WTC11 (cell line): ENCODE measurements around the gene DCAF15. TPM values are rescaled to one million over a fixed set of nuclear protein-coding genes. Genes with fewer than 3 reads are reported as not detected.
"Not testable (repeated sequence)": the region's sequence is repeated elsewhere in the genome, so short reads cannot be mapped to it uniquely, and the experiment has no call there.

ENCODE experiments used
- ATAC-seq: fragments of 200-7000 bp; cut with Tn5 transposase; 2 replicates; pipeline ENCODE4 v1.10.0; 2021; ENCODE audit warnings: mild to moderate bottlenecking, moderate library complexity
- CTCF ChIA-PET: fragments of 300-600 bp; sonication (Branson Sonifier 250); formaldehyde crosslinking; loops from one replicate; lab custom pipeline; 2021; ENCODE audit warnings: antibody characterized with exemption; lab: Charles Lee
- POLR2A ChIA-PET: fragments of 350-600 bp; sonication (Branson Sonifier 250); formaldehyde crosslinking; loops from one replicate; lab custom pipeline; 2021; ENCODE audit warnings: antibody characterized with exemption; lab: Charles Lee
- DNase-seq: peaks from one replicate; pipeline ENCODE4 v3.0.0; 2021; ENCODE audit warnings: low spot score
- H3K27ac Mint-ChIP-seq: 2 replicates; pipeline ENCODE4 v1.8.0; 2021; ENCODE audit warnings: mixed read lengths
- H3K27me3 Mint-ChIP-seq: 2 replicates; pipeline ENCODE4 v1.8.0; 2021; ENCODE audit warnings: low read depth, mild to moderate bottlenecking, moderate library complexity, mixed read lengths
- H3K36me3 Mint-ChIP-seq: 2 replicates; pipeline ENCODE4 v1.8.0; 2021; ENCODE audit warnings: mixed read lengths
- H3K4me1 Mint-ChIP-seq: 2 replicates; pipeline ENCODE4 v1.8.0; 2022; ENCODE audit warnings: mixed read lengths
- H3K4me3 Mint-ChIP-seq: 2 replicates; pipeline ENCODE4 v1.8.0; 2021; ENCODE audit warnings: mild to moderate bottlenecking, moderate library complexity, mixed read lengths
- H3K9me3 Mint-ChIP-seq: 2 replicates; pipeline ENCODE4 v1.8.0; 2021; ENCODE audit warnings: mixed read lengths
- AFF4 ChIP-seq: sonication (generic); formaldehyde crosslinking; IDR thresholded peaks from 2 replicates; pipeline ENCODE4 v1.8.1; 2023; ENCODE audit warnings: mild to moderate bottlenecking, missing genetic modification reagents, borderline replicate concordance
- ATF3 ChIP-seq: sonication (generic); formaldehyde crosslinking; conservative IDR thresholded peaks from 2 replicates; pipeline ENCODE4 v1.8.1; 2022; ENCODE audit warnings: mild to moderate bottlenecking, missing genetic modification reagents
- ETV6 ChIP-seq: sonication (generic); formaldehyde crosslinking; IDR thresholded peaks from 2 replicates; pipeline ENCODE4 v1.8.1; 2022; ENCODE audit warnings: mild to moderate bottlenecking, missing genetic modification reagents
- FOXJ3 ChIP-seq: sonication (generic); formaldehyde crosslinking; IDR thresholded peaks from 2 replicates; pipeline ENCODE4 v1.9.0; 2021; ENCODE audit warnings: missing genetic modification reagents, mild to moderate bottlenecking, borderline replicate concordance
- GTF2I ChIP-seq: fragments of 250-450 bp; sonication (Bioruptor Pico); conservative IDR thresholded peaks from 2 replicates; pipeline ENCODE4 v1.4.0; 2021; ENCODE audit warnings: mild to moderate bottlenecking
- JUN ChIP-seq: sonication (generic); formaldehyde crosslinking; IDR thresholded peaks from 2 replicates; pipeline ENCODE4 v1.8.0; 2023; ENCODE audit warnings: mild to moderate bottlenecking, missing genetic modification reagents
- KAT7 ChIP-seq: sonication (generic); formaldehyde crosslinking; IDR thresholded peaks from 2 replicates; pipeline ENCODE4 v1.8.1; 2023; ENCODE audit warnings: missing genetic modification reagents, mild to moderate bottlenecking, borderline replicate concordance
- MYBL2 ChIP-seq: sonication (generic); formaldehyde crosslinking; IDR thresholded peaks from 2 replicates; pipeline ENCODE4 v1.8.1; 2023; ENCODE audit warnings: mild to moderate bottlenecking, moderate library complexity, missing genetic modification reagents
- NFE2L1 ChIP-seq: sonication (generic); formaldehyde crosslinking; IDR thresholded peaks from 2 replicates; pipeline ENCODE4 v1.8.1; 2023; ENCODE audit warnings: missing genetic modification reagents
- NR1H2 ChIP-seq: sonication (generic); formaldehyde crosslinking; IDR thresholded peaks from 2 replicates; pipeline ENCODE4 v1.9.0; 2021; ENCODE audit warnings: mild to moderate bottlenecking, moderate library complexity, missing genetic modification reagents
- NR3C1 ChIP-seq: sonication (generic); formaldehyde crosslinking; conservative IDR thresholded peaks from 2 replicates; pipeline ENCODE4 v1.8.1; 2023; ENCODE audit warnings: low read depth, mild to moderate bottlenecking, missing genetic modification reagents
- PREB ChIP-seq: sonication (generic); formaldehyde crosslinking; IDR thresholded peaks from 2 replicates; pipeline ENCODE4 v1.8.1; 2022; ENCODE audit warnings: mild to moderate bottlenecking, missing genetic modification reagents, moderate library complexity, borderline replicate concordance
- SMAD4 ChIP-seq: sonication (generic); formaldehyde crosslinking; IDR thresholded peaks from 2 replicates; pipeline ENCODE4 v1.8.0; 2022; ENCODE audit warnings: mild to moderate bottlenecking, missing genetic modification reagents
- SOX15 ChIP-seq: fragments of 250-450 bp; sonication (Bioruptor Pico); IDR thresholded peaks from 2 replicates; pipeline ENCODE4 v1.9.0; 2021; ENCODE audit warnings: mild to moderate bottlenecking
- TEAD1 ChIP-seq: sonication (generic); formaldehyde crosslinking; IDR thresholded peaks from 2 replicates; pipeline ENCODE4 v1.8.0; 2022; ENCODE audit warnings: mild to moderate bottlenecking, missing genetic modification reagents
- TEAD4 ChIP-seq: sonication (generic); formaldehyde crosslinking; IDR thresholded peaks from 2 replicates; pipeline ENCODE4 v1.8.0; 2022; ENCODE audit warnings: mild to moderate bottlenecking, missing genetic modification reagents
- ZBTB21 ChIP-seq: sonication (generic); formaldehyde crosslinking; IDR thresholded peaks from 2 replicates; pipeline ENCODE4 v1.8.1; 2023; ENCODE audit warnings: mild to moderate bottlenecking, missing genetic modification reagents, borderline replicate concordance
- ZNF138 ChIP-seq: sonication (generic); formaldehyde crosslinking; conservative IDR thresholded peaks from 2 replicates; pipeline ENCODE4 v1.8.1; 2022; ENCODE audit warnings: mild to moderate bottlenecking, moderate library complexity, missing genetic modification reagents
- ZNF232 ChIP-seq: sonication (generic); formaldehyde crosslinking; IDR thresholded peaks from 2 replicates; pipeline ENCODE4 v1.8.0; 2022; ENCODE audit warnings: mild to moderate bottlenecking, missing genetic modification reagents
- ZNF396 ChIP-seq: fragments of 250-450 bp; sonication (Bioruptor Pico); IDR thresholded peaks from 2 replicates; pipeline ENCODE4 v1.8.0; 2021; ENCODE audit warnings: mild to moderate bottlenecking, moderate library complexity, borderline replicate concordance
- ZNF416 ChIP-seq: fragments of 250-450 bp; sonication (Bioruptor Pico); IDR thresholded peaks from 2 replicates; pipeline ENCODE4 v1.9.0; 2021; ENCODE audit warnings: mild to moderate bottlenecking, inconsistent platforms
- ZNF671 ChIP-seq: fragments of 250-450 bp; sonication (Bioruptor Pico); IDR thresholded peaks from 2 replicates; pipeline ENCODE4 v1.8.0; 2021; ENCODE audit warnings: mild to moderate bottlenecking
- total RNA-seq: library from RNA; stranded (reverse); gene quantifications from 3 replicates; pipeline ENCODE4 v1.2.3, GENCODE V29; 2021
- TF ChIP-seq, protein P1 (sequence below): sonication (generic); formaldehyde crosslinking; conservative IDR thresholded peaks from 2 replicates; pipeline ENCODE4 v1.8.1; 2023; ENCODE audit warnings: mild to moderate bottlenecking, low read depth, missing genetic modification reagents, moderate library complexity
- TF ChIP-seq, protein P2 (sequence below): sonication (generic); formaldehyde crosslinking; IDR thresholded peaks from 2 replicates; pipeline ENCODE4 v1.8.0; 2022; ENCODE audit warnings: mild to moderate bottlenecking, missing genetic modification reagents

DCAF15 gene
- total RNA-seq, 1 experiment from 2014 or later = 82.9 TPM

DNA sequence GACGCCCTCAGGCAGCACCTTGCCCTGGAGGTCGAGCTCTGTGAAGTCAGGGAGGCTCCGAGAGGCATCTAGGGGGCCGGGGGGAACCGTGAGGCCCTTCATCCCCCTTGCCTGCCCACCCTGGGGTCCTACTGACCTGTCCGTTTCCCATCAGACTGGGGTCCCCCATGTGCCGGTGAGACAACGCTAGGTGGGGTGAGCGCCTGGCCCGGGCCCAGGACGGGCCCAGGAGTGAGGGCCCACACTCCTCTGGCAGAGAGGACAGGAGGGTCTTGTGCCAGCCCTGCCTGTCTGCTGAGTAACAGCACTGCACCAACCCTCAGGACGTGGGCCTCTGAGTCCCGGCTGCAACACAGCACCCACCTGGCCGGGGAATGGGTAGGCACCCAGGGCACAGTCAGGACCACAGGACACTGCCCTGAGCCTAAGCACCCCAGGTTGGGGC is 14.4 kb downstream of the DCAF15 start (continued):
- TF ChIP-seq NR3C1 (CRISPR knock-in tag) (no peak), PREB (CRISPR knock-in tag) (no peak), FOXJ3 (CRISPR knock-in tag) (no peak), NFE2L1 (CRISPR knock-in tag) (no peak), SOX15 (CRISPR knock-in tag) (no peak), SMAD4 (CRISPR knock-in tag) (no peak), JUN (CRISPR knock-in tag) (no peak), TEAD4 (CRISPR knock-in tag) (no peak), ATF3 (no peak)
- TF ChIP-seq, protein P1, sequence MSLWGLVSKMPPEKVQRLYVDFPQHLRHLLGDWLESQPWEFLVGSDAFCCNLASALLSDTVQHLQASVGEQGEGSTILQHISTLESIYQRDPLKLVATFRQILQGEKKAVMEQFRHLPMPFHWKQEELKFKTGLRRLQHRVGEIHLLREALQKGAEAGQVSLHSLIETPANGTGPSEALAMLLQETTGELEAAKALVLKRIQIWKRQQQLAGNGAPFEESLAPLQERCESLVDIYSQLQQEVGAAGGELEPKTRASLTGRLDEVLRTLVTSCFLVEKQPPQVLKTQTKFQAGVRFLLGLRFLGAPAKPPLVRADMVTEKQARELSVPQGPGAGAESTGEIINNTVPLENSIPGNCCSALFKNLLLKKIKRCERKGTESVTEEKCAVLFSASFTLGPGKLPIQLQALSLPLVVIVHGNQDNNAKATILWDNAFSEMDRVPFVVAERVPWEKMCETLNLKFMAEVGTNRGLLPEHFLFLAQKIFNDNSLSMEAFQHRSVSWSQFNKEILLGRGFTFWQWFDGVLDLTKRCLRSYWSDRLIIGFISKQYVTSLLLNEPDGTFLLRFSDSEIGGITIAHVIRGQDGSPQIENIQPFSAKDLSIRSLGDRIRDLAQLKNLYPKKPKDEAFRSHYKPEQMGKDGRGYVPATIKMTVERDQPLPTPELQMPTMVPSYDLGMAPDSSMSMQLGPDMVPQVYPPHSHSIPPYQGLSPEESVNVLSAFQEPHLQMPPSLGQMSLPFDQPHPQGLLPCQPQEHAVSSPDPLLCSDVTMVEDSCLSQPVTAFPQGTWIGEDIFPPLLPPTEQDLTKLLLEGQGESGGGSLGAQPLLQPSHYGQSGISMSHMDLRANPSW = no peak
- TF ChIP-seq, protein P2, sequence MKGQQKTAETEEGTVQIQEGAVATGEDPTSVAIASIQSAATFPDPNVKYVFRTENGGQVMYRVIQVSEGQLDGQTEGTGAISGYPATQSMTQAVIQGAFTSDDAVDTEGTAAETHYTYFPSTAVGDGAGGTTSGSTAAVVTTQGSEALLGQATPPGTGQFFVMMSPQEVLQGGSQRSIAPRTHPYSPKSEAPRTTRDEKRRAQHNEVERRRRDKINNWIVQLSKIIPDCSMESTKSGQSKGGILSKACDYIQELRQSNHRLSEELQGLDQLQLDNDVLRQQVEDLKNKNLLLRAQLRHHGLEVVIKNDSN = no peak

- POLR2A ChIA-PET, DNase-seq, H3K4me1 Mint-ChIP-seq, ATAC-seq, H3K9me3 Mint-ChIP-seq, H3K27ac Mint-ChIP-seq, H3K36me3 Mint-ChIP-seq, H3K27me3 Mint-ChIP-seq, H3K4me3 Mint-ChIP-seq: not testable (repeated sequence)
- CTCF ChIA-PET = interaction anchor here (1.2 kb wide), 1 partner anchor 105 kb away, joined by 3 read pairs; the partner anchor contains the start of gene MISP3
Observed at GRCh38 chr19:13967206-13967605, 14.9 kb downstream of the DCAF15 start.

DNA sequence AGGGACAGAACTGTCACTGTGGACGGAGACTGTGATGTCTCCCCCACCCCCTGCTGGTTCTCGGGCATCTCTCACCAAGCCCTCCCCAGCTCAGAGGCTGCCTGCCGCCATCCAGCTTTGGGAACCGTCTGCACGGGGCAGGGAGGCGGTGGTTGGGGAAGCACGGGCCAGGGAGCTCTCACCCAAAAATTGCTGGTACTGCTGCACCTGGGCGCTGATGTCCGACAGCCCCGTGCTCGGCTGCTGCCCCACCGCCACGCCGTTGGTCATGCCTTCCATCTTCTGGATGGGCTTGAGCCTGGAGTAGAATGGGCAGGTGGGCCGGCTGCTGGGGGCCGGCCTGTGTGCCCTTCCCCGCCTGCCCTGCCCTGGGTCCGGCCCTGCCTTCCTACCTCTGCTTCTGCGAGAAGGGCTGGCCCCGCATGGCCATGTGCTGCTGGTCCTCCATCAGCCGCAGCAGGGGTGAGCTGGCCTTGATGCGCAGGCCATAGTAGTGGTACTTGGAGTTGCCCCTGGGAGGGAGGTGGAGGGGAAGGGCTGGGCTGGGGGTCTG is 16.1 kb downstream of the DCAF15 start:
- TF ChIP-seq GTF2I (CRISPR knock-in tag) (no peak), NR1H2 (no peak)
- CTCF ChIA-PET = no interaction called here
- no peaks in the 10 kb centered on the region for H3K9me3 Mint-ChIP-seq
- no peak for DNase-seq
- no peak overlapping the region for H3K4me3 Mint-ChIP-seq
- H3K27me3 Mint-ChIP-seq = peaks cover 3% of the 10 kb centered on the region
- no peaks in the 10 kb centered on the region for H3K4me1 Mint-ChIP-seq
- H3K36me3 Mint-ChIP-seq = peaks cover 6% of the 10 kb centered on the region
- no peak overlapping the region for H3K27ac Mint-ChIP-seq
- ATAC-seq = no peak
- POLR2A ChIA-PET = no interaction called here

DNA sequence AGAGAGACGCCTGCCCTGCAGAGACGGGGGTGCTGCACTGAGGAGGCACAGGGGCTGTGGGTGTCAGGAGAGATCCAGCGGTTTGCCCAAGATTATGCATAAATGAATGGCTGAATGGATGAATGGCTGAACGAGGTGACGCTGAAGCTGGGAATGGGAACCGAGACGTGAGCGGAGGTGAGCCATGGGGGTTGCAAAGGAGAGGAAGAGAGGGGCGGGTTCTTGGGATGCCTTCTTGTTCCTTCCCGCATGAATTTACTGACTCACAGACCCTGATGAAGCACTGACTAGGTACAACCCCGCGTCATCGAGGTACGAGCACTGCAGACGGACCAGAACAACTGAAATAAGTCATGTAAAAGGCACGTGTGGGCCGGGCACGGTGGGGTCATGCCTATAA is 16.7 kb downstream of the DCAF15 start:
- CTCF ChIA-PET = no interaction called here
- H3K4me1 Mint-ChIP-seq = peaks cover 2% of the 10 kb centered on the region
- no peak overlapping the region; the same call in 1 of the 2 replicates for H3K27ac Mint-ChIP-seq
- peaks cover 6% of the 10 kb centered on the region for H3K36me3 Mint-ChIP-seq
- H3K27me3 Mint-ChIP-seq = peaks cover 3% of the 10 kb centered on the region
- POLR2A ChIA-PET = interaction anchor here (1.5 kb wide), 1 partner anchor 10 kb away, joined by 5 read pairs; no protein-coding TSS in a partner anchor
- no peak overlapping the region for H3K4me3 Mint-ChIP-seq
- no peak for DNase-seq
- no peak for ATAC-seq
- no peaks in the 10 kb centered on the region for H3K9me3 Mint-ChIP-seq
- TF ChIP-seq ZNF232 (CRISPR knock-in tag) = no peak
- no peak for TF ChIP-seq ZNF416 (CRISPR knock-in tag)
- TF ChIP-seq KAT7 (CRISPR knock-in tag) = no peak
- TF ChIP-seq MYBL2 = no peak
- no peak for TF ChIP-seq ZNF671
- TF ChIP-seq AFF4 (CRISPR knock-in tag) = no peak
- no peak for TF ChIP-seq ZNF396 (CRISPR knock-in tag)
- TF ChIP-seq NR1H2 = no peak
- no peak for TF ChIP-seq ETV6 (CRISPR knock-in tag)
- TF ChIP-seq ZNF138 (CRISPR knock-in tag) = no peak
- no peak for TF ChIP-seq ZBTB21 (CRISPR knock-in tag)
- no peak for TF ChIP-seq TEAD1
